Heart left ventricle (tissue), 16 donors: Measurements from ENCODE around the gene GTF2A1L. TPM values are rescaled to one million over a fixed set of nuclear protein-coding genes. Genes with fewer than 3 reads are reported as not detected.

Experiments
- ATAC-seq, 4 donors: fragments of 200-7000 bp; cut with Tn5 transposase; one replicate each; pipeline ENCODE4 v1.9.1; 2020 to 2022; ENCODE audit warnings: moderate library complexity in 4 of 4, mild to moderate bottlenecking in 3 of 4, moderate number of reproducible peaks in 1 of 4
- DNase-seq, 5 donors: peaks; one replicate each; pipeline ENCODE4 v3.0.0-alpha.2; 2020
- H3K27ac ChIP-seq, 12 donors: fragments of 200-600 bp; sonication (generic) in 4 of 12; one replicate each; pipeline versions ENCODE4 v1.5.0 to v1.8.0; 2016 to 2022; ENCODE audit warnings: mild to moderate bottlenecking in 2 of 12
- H3K27me3 ChIP-seq, 9 donors: fragments of 200-600 bp; sonication (generic) in 2 of 9; one replicate each; pipeline versions ENCODE4 v1.5.1 to v1.8.0; 2016 to 2022; ENCODE audit warnings: mild to moderate bottlenecking in 3 of 9
- H3K36me3 ChIP-seq, 9 donors: fragments of 200-600 bp; sonication (generic) in 2 of 9; one replicate each; pipeline versions ENCODE4 v1.5.0 to v1.8.0; 2018 to 2022; ENCODE audit warnings: mild to moderate bottlenecking in 2 of 9
- H3K4me1 ChIP-seq, 12 donors: fragments of 200-600 bp; sonication (generic) in 4 of 12; one replicate each; pipeline versions ENCODE4 v1.5.0 to v1.8.0; 2016 to 2022; ENCODE audit warnings: mild to moderate bottlenecking in 3 of 12
- H3K4me3 ChIP-seq, 12 donors: fragments of 200-600 bp; sonication (generic) in 4 of 12; one replicate each; pipeline versions ENCODE4 v1.5.0 to v1.8.0; 2017 to 2022; ENCODE audit warnings: mild to moderate bottlenecking in 9 of 12, moderate library complexity in 4 of 12
- H3K9me3 ChIP-seq, 12 donors: fragments of 200-600 bp; sonication (generic) in 4 of 12; one replicate each; pipeline versions ENCODE4 v1.5.0 to v1.8.0; 2016 to 2022; ENCODE audit warnings: mild to moderate bottlenecking in 1 of 12
- POLR2A ChIP-seq, 2 donors: fragments of 450-650 bp; IDR thresholded peaks; one replicate each; pipeline ENCODE4 v1.6.1; 2017; ENCODE audit warnings: antibody characterized with exemption in 2 of 2, mild to moderate bottlenecking in 2 of 2, moderate library complexity in 2 of 2
- WGBS, 4 donors: extraction: QIAGEN DNeasy Blood & Tissue Kit in 2 of 4; methylation state at CpG; one replicate each; pipeline versions ENCODE4 v1.1.5 to v1.1.7; 2013 to 2018; 5-methylcytosine and 5-hydroxymethylcytosine counted together
- intact Hi-C, 10 donors: fragments of 100-400 bp; cut with DNase I; formaldehyde crosslinking; loops; one replicate each; pipeline versions ENCODE4 v1.11.1 to v1.14.2; 2022
- long read RNA-seq, 3 donors: library from polyadenylated mRNA; unstranded; transcript quantifications; one replicate each; pipeline ENCODE4 v2.0.0, GENCODE V29; 2020 to 2021
- polyA plus RNA-seq, 2 donors: library from polyadenylated mRNA; stranded (reverse); fragments of 200-250 nt; gene quantifications; one replicate each; pipeline ENCODE4 v1.2.3, GENCODE V29; 2013
- total RNA-seq, 9 donors: library from RNA; depleted of rRNA in 2 of 9; stranded (reverse); fragments of >200 nt in 2 of 9; fragmentation: NEBNext Ultra II Directional in 3 of 9; extraction: Animal tissue kit (Norgen Biotek cat#: 25700) in 3 of 9; gene quantifications; one replicate each; pipeline versions ENCODE4 v1.1.0 to v1.2.4, GENCODE V29; 2016 to 2023
- TF ChIP-seq, protein P1 (sequence below), 12 donors: fragments of 200-600 bp; sonication (generic) in 4 of 12; IDR thresholded peaks; one replicate each; pipeline versions ENCODE4 v1.5.0 to v1.8.0; 2018 to 2022; ENCODE audit warnings: antibody characterized with exemption in 12 of 12, mild to moderate bottlenecking in 5 of 12
- donor health status: ischemic (EF 13 %, LVEDD 7.1; RV severe dilation, severe dysfunction).
- donor health status: healthy with polysubstance abuse.
- donor health status: DM: no; HTN: yes; CAD: no.
- donor health status: DM: no; HTN: no; CAD: no.
- donor health status: ischemic (EF 25% LVEDD 6.9; RV normal size, moderate dysfunction).
- donor health status: ischemic (EF 25% LVEDD 5.7; RV mildly dilated, moderate dysfunction).
- donor health status: healthy.
- donor health status: DM: yes; HTN: yes; CAD: no.
- donor health status: ischemic (EF 35%, LVEDD 5.7; RV mildly dilated, moderate dysfunction).
- donor health status: nonischemic (EF 11% LVEDD 7.7; RV severe dilation, severe dysfunction).
- donor health status: DM: yes; HTN: yes; CAD: no.
- donor health status: PGD.
- donor health status: ischemic (EF 29% LVEDD 5.4; RV normal size, mild dysfunction).
- donor health status: nonischemic (EF 23%, LVEDD 6.1; RV moderate dilation, normal function).

GTF2A1L gene
- total RNA-seq: under 1 TPM in 2 of 9 donors, not detected in 7; 0.63 to 0.95 TPM
- polyA plus RNA-seq: under 1 TPM in 1 of 2 donors, not detected in 1; 0.14 TPM
- long read RNA-seq, donor 1: 0 reads
- long read RNA-seq, donor 2: 0 reads
- long read RNA-seq, donor 3: 0 reads

GRCh38 chr2:48617618-48618017 is at the start of gene GTF2A1L:
TSS of gene GTF2A1L (plus strand) at chr2:48617856. CDS start at chr2:48617875, 19 bp downstream.
- H3K4me1 ChIP-seq: no peaks in the 10 kb centered on the region

GRCh38 chr2:48568547-48568946 is 49.1 kb upstream of the GTF2A1L start:
- WGBS, 4 donors: 78 to 90% (median 83%) methylated on average over 4 of the region's 4 CpGs
- DNase-seq: no peak
- Histone ChIP-seq H3K27ac (no peak overlapping the region), H3K27me3 (no peaks in the 10 kb centered on the region), H3K9me3 (no peaks in the 10 kb centered on the region), H3K36me3 (no peaks in the 10 kb centered on the region), H3K4me1 (peaks cover 0 to 22% (median 4%) of the 10 kb centered on the region in 12 donors), H3K4me3 (no peak overlapping the region)
- no peak for TF ChIP-seq POLR2A (IDR thresholded peaks at IDR 0.05)
- TF ChIP-seq, protein P1, sequence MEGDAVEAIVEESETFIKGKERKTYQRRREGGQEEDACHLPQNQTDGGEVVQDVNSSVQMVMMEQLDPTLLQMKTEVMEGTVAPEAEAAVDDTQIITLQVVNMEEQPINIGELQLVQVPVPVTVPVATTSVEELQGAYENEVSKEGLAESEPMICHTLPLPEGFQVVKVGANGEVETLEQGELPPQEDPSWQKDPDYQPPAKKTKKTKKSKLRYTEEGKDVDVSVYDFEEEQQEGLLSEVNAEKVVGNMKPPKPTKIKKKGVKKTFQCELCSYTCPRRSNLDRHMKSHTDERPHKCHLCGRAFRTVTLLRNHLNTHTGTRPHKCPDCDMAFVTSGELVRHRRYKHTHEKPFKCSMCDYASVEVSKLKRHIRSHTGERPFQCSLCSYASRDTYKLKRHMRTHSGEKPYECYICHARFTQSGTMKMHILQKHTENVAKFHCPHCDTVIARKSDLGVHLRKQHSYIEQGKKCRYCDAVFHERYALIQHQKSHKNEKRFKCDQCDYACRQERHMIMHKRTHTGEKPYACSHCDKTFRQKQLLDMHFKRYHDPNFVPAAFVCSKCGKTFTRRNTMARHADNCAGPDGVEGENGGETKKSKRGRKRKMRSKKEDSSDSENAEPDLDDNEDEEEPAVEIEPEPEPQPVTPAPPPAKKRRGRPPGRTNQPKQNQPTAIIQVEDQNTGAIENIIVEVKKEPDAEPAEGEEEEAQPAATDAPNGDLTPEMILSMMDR (IDR thresholded peaks at IDR 0.05): no peak
- intact Hi-C loops: no loop called here
- peak in 2 of 4 donors; percentile 36 to 53 for ATAC-seq

More at GRCh38 chr2:48617618-48618017, at the start of gene GTF2A1L:
- peaks cover 0 to 4% (median 0%) of the 10 kb centered on the region in 9 donors for H3K27me3 ChIP-seq
- no peak for ATAC-seq
- no peak within 1 kb of the TSS for H3K4me3 ChIP-seq
- H3K36me3 ChIP-seq: no peaks in the 10 kb centered on the region
- H3K27ac ChIP-seq: no peak within 1 kb of the TSS
- DNase-seq: no peak
- TF ChIP-seq, protein P1 (IDR thresholded peaks at IDR 0.05): no peak
- TF ChIP-seq POLR2A (IDR thresholded peaks at IDR 0.05): no peak
- intact Hi-C loops: no loop called here
- WGBS, 4 donors: 71 to 87% (median 79%) methylated on average over 26 of the region's 26 CpGs
- H3K9me3 ChIP-seq: peaks cover 0 to 8% (median 0%) of the 10 kb centered on the region in 12 donors

- no peaks in the 10 kb centered on the region for H3K36me3 ChIP-seq
- H3K9me3 ChIP-seq: no peaks in the 10 kb centered on the region
- H3K27me3 ChIP-seq: no peaks in the 10 kb centered on the region
- intact Hi-C loops: no loop called here
- ATAC-seq (no peak), DNase-seq (no peak)
- peaks cover 0 to 22% (median 4%) of the 10 kb centered on the region in 12 donors for H3K4me1 ChIP-seq
- no peak overlapping the region for H3K4me3 ChIP-seq
- TF ChIP-seq, protein P1 (IDR thresholded peaks at IDR 0.05): no peak
- no peak for TF ChIP-seq POLR2A (IDR thresholded peaks at IDR 0.05)
- peak overlapping the region in 1 of 12 donors; percentile 47 for H3K27ac ChIP-seq
Observed at GRCh38 chr2:48569433-48569832, 48.2 kb upstream of the GTF2A1L start.

- DNase-seq: no peak
- H3K36me3 ChIP-seq: no peaks in the 10 kb centered on the region
- H3K4me1 ChIP-seq: peaks cover 0 to 19% (median 2%) of the 10 kb centered on the region in 12 donors
- no peaks in the 10 kb centered on the region for H3K27me3 ChIP-seq
- no peak overlapping the region for H3K4me3 ChIP-seq
- peak in 1 of 4 donors; percentile 14 for ATAC-seq
- 59 to 70% (median 68%) methylated on average over 5 of the region's 5 CpGs for WGBS, 4 donors
- TF ChIP-seq POLR2A (IDR thresholded peaks at IDR 0.05): no peak
- TF ChIP-seq, protein P1 (IDR thresholded peaks at IDR 0.05): no peak
- no peaks in the 10 kb centered on the region for H3K9me3 ChIP-seq
- intact Hi-C loops: no loop called here
- peak overlapping the region in 1 of 12 donors; percentile 20 for H3K27ac ChIP-seq
Observed at GRCh38 chr2:48572816-48573215, 44.8 kb upstream of the GTF2A1L start.
